ENCODE results near the gene HDAC11.
"Not testable (repeated sequence)": the region's sequence is repeated elsewhere in the genome, so short reads cannot be mapped to it uniquely, and the experiment has no call there.

DNA sequence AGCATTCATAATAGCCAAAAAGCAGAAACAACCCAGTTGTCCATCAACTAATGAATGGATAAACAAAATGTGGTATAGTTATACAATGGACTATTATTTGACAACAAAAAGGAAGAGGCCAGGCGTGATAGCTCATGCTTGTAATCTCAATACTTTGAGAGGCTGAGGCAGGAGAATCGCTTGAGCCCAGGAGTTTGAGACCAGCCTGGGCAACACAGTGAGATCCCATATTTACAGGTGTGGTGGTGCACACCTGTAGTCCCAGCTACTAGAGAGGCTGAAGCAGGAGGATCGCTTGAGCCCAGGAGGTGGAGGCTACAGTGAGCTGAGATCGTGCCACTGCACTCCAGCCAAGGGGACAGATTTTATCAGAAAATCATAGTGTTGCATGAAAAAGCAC lies 43.9 kb upstream of the HDAC11 start:
- TF ChIP-seq, protein P1, sequence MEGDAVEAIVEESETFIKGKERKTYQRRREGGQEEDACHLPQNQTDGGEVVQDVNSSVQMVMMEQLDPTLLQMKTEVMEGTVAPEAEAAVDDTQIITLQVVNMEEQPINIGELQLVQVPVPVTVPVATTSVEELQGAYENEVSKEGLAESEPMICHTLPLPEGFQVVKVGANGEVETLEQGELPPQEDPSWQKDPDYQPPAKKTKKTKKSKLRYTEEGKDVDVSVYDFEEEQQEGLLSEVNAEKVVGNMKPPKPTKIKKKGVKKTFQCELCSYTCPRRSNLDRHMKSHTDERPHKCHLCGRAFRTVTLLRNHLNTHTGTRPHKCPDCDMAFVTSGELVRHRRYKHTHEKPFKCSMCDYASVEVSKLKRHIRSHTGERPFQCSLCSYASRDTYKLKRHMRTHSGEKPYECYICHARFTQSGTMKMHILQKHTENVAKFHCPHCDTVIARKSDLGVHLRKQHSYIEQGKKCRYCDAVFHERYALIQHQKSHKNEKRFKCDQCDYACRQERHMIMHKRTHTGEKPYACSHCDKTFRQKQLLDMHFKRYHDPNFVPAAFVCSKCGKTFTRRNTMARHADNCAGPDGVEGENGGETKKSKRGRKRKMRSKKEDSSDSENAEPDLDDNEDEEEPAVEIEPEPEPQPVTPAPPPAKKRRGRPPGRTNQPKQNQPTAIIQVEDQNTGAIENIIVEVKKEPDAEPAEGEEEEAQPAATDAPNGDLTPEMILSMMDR (IDR thresholded peaks at IDR 0.05 in 4 of 5, conservative IDR thresholded peaks at IDR 0.05 in 1 of 5), result not testable (repeated sequence)
- TF ChIP-seq POLR2A (IDR thresholded peaks at IDR 0.05), result not testable (repeated sequence)

Measured in gastrocnemius medialis (tissue), 4 donors.